NCI-H82 (cell line): Measurements from ENCODE around the gene CCDC93.
A peak's percentile ranks its signal among the peaks of the same experiment; 100 is the strongest.
"Not testable (repeated sequence)": the region's sequence is repeated elsewhere in the genome, so short reads cannot be mapped to it uniquely, and the experiment has no call there.

ENCODE experiments used
- DNase-seq: peaks from one replicate; lab custom pipeline; 2025; lab: John Stamatoyannopoulos, UW

CCDC93 gene

DNA sequence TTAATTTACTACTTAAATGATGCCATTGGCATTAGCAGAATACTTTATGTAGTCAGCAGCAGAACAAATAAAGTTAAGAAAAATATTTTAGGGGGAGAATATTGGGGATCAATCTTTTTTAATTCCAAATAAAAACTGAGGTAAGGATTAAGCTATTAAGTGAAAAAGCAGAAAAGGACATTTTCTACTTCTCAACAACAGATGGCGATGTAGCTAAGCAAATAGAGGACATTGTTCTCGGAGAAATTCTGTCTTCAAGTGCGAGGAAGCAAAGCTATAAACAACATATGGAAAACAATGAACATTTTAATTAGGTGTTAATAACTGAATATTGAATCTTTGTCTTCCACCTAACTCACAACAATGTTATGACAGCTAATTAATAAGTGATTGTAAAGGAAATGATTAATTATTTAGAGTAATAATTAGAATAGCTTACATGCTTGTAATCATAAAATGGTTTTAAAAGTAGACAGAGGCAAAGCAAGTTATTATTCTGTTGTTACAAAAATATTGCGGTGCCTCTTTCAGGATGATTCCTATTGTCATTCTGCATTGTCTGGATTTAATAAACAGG, 32.9 kb upstream of the CCDC93 start:
- DNase-seq = peak; percentile 49

DNA sequence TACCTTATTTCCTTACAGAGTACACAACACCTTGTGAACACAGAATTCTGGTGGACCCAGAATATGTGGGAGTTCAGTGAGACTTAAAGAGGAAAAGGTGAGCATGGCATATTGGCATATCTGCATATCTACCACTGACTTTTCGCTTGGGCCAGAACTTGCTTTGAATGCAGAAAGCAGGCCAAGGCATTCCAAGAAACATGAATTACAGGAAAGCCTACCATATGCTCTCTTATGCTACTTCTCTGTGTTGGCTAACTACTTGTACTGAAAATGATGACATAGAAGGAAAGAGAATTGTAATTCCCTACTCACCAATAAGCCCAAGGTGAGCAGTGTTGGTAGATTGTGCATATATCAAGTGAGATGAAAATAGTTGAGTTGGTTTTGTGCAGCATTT, 31.4 kb upstream of the CCDC93 start:
- no peak for DNase-seq

DNA sequence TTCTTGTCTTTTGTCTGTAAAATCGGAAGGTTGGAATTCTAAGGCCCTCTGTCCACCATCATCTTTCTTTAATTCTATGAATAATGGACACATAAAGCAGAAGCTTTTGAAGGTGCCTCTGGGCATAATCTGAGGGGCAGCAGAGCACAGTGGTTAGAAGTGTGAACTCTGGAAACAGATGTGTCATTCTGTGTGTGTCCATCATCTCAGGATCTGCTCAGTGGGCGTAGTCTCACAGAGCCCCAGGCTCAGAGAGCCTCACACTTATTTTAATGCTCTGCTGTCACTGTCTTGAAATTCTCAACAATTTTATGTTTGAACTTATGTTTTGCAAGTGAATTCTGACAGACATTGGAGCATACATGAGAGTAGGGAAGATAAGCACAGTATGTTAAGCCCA, 31.0 kb upstream of the CCDC93 start:
- DNase-seq = no peak

DNA sequence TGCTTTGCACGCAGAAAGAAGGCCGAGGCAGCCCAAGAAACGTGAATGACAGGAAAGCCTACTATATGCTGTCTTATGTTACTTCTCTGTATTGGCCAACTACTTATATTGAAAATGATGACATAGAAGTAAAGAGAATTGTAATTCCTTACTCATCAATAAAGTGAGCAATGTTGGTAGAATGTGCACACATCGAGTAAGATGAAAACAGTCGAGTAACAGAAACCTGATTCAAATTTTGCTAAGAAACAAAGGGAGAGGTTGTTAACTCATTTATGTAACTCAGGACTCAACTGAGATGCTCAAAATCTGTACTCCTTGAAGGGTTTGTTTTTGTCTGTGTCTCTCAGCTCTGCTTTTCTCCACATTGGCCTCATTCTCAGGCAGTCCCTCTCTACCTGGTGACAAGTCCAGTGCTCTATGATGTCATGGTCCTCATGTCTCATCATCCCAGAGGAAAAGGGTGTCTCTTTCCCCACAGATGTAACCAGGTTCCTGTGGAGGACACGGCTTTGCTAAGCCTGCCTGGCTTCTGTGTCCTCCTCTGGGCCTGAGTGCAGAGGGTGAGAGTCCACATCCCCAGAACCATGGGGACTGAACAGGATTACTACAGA, 30.3 kb upstream of the CCDC93 start:
- DNase-seq = no peak

DNA sequence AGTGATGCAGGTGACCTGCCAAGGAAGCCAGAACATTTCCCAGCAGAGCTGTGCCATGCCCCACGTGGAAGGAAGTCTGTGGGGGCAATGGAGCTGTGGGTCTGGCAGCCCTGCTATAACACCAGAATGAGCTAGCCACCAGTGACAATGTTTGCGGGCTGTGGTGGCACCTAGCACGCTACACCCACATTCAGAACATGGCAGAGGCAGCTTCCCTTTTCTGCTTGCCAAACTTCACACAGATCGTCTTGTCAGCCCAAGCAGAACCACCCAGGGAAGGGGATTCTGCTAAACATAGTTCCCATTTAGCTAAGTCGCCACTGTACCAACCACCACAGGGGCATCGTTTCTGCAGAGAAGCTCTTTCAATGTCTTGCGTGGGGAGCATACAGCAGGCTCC, 27.0 kb upstream of the CCDC93 start:
- DNase-seq = no peak

DNA sequence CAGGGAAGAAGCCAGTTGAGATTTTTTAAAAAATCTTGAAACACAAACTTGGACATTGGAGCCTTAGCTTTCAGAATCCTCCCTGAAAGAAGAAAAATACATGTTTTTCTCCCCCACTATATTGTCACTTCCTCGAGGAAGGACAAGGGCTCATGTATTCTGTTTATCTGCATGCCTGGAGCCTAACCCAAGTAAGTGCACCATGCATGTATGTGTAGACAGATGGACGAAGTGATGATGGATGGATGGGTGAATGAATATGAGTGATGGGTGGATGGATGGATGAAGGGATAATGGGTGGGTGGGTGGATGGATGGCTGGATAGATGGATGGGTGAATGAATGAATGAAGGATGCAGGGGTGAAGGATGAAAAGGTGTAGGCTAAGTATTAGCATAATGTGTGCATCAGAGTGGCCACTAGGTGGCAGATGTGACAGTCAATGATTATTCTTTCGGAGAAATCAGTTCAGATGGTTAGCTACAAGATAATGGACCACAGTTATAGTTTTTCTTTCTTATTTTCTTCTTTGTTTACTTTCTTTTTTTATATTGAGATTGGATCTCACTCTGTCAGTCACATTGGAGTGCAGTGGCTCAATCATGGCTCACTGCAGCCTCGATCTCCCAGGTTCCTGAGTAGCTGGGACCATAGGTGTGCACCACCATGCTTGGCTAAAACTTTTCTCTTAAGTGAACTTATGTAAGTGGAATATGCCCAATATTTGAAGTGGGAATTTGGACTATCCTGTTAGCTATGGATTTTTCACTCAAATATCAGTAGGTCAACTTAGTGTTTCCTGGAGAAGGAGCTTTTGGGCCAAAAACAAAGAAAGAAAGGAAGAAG, 18.5 kb upstream of the CCDC93 start:
- peak; percentile 67 for DNase-seq

DNA sequence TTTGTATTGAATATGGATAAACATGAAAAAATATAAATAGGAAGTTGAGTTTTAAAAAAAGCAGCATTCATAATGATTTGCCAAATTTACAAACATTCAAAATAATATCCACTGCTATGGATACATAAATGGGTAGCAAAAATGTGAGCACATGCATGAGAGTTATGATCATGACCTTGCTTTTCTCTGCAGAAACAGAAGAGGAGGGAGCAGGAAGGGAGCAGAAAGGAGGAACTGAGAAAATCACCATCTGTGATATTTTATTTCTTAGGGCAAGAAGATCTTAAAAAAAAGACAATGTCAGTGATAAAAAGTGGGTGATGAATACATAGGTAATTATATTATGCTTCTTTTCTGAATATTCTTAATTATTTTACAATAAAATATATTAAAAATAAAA, 17.7 kb upstream of the CCDC93 start:
- DNase-seq = no peak

DNA sequence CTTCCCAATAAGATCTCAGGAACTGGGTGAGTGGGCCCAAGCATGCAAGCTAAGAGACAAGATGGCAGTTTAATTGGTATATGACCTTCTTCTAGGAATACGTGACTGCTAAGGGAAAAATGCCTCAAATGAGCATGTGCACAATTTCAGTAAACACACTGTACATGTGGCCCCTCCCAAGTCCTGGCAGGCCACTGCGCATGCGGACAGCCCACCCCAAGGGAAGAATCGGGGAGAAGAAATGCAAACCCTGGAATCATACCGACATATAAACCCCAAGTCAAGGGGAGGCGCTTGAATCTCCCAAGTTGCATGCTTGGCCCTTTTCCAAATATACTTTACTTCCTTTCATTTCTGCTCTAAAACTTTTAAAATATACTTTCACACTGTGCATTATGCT, 15.2 kb upstream of the CCDC93 start:
- DNase-seq = no peak

DNA sequence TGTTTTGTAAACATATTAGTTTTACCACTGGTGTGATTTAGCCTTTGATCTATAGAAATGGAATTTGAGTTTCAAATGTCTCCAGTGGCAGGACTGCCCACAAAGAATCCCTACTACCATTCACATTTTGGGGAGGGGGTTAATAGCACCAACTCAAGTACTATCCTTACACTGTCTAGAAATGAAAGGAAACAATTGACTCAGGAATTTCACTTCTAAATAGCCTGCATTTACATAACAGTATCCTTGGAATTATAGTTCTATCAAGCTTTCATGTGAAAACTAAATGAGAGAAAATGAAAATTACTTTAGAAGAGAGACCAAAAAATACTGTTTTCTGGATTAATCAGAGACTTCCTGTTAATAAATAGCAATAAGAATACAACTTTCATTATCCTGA, 7.5 kb upstream of the CCDC93 start:
- no peak for DNase-seq

DNA sequence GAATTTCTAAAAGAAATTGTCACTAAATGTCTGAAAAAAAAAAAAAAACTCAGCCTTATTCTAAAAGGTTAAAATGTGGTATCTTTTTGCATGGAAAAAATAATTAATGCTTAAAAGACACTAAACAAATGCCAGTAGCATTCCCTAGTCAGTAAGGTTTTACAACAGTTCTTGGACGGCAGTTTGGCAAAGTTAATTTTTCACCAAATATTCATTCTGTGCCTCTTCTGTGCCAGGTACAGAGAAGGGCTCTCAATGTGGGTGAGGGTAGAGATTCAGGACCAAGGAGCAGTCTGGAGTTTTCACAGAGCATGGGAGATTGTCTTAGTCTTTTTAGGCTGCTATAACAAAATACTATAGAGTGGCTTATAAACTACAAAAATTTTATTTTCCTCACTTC, 6.0 kb upstream of the CCDC93 start:
- DNase-seq = no peak

DNA sequence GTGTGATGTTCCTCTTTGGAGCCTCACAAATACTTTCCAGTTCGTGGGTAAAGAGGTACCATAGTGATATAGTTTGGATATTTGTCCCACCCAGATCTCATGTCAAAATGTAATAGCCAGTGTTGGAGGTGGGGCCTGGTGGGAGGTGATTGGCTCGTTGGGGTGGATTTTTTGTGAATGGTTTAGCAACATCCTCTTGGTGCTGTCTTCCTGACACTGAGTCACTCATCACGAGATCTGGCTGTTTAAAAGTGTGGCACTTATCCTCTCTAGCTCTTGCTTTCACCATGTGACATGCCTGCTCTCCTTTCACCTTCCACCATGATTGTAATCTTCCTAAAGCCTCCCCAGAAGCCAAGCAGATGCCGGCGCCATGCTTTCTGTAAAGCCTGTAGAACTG, 3.0 kb upstream of the CCDC93 start:
- no peak for DNase-seq

DNA sequence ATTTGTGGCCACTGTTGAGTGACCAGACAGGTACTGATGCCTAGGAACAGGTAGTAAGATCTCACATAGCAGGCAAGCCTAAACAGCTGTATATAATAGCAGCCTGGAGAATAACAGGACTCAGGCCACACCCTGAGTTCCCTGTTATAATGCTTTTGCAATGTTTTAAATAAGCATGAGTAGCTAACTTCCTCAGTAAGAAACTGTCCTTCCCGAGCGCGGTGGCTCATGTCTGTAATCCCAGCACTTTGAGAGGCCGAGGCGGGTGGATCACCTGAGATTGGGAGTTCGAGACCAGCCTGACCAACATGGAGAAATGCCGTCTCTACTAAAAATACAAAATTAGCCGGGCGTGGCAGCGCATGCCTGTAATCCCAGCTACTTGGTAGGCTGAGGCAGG, 1.9 kb upstream of the CCDC93 start:
- DNase-seq = not testable (repeated sequence)

DNA sequence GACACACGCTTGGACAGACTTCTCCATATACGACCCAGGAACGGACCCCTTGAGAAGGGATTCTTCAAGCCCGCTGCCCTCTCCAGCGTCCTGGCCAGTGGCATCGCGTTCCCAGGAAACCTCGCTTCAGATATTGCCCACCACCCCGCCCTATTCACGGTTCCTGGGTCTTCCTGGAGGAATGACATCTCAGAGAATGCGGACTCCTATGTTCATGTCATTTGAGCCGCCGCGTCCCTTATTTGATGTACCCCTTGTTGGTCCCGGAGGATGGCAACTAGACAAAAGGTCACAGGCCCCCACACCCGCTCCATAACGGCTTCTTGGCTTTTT, 588 bp upstream of the CCDC93 start:
- no peak for DNase-seq

DNA sequence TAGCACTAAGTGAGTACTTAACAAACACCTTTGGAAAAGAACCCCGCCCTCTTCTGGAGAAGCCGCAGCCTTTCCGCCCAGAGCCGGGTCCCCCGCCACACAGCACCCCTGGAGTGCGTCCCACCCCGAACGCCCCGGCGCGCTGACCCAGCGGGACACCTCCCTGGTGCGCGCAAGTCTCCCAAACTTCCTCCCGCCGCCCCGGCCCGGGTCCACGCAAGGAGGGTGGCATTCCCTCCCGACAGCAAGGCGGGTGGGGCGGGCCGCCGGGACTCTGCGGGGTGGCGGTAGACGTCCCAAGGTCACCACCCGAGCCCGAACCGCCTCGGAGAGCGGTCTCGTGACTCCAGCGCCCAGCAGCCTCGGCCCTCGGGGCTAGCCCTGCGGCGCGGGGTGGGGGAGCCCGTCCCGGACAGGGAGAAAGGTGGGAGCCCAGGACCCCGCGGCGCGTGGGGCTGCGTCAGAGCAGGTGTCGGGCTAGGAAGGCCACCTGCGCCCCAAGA, 598 bp downstream of the CCDC93 start:
- peak; percentile 59 for DNase-seq

DNA sequence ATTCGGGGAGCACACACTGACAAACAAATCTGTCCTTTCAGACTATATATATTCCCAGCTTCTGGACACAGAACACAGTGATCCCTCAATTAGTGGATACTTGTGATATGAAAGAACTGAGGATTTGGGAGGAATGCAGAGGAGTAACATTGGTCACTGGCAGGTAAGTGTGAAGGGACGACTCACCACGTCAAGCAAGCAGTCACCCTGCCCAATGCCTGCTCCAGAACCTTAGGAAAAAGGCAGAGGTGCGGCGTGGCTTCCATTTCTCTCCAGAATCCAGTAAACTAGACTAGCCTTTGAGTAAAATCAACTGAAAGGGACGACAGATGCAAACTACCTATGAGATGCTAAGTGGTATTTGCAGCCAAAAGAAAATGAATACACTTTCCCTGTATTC, 1.1 kb downstream of the CCDC93 start:
- DNase-seq = no peak

DNA sequence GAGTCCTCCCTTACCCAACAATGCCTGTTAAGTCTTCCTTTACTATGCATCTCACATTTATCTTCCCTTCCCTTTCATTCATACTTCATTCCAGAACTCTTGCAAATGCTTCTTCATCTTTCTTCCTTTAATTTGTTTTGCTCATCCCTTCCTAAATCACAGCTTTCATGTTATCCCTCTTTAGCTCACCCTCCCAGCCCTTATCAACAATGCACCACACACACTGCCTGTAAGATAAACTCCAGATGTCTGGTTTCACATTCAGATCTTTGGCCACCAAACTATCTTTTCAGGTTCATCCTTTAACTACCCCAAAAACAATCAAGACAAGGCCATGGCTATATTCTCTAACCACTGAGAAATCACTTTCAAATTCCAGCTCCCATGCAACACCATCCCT, 3.4 kb downstream of the CCDC93 start:
- DNase-seq = no peak

DNA sequence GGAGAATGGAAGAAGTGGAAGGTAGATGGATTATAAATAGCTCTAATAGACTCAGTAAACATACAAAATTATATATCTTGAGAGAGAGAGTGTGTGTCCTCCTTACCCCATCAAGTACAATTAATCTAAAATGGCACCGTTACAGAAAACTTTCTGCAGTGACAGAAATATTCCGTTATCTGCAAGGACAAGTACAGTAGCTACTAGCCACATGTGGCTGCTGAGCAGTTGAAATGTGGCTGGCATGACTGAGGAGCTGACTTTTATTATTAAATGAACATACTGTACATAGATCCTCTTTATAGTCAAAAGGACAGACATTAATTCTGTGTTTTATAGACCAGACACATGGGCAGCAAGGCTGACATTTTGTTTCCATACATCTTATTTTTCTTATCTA, 7.0 kb downstream of the CCDC93 start:
- DNase-seq = no peak

DNA sequence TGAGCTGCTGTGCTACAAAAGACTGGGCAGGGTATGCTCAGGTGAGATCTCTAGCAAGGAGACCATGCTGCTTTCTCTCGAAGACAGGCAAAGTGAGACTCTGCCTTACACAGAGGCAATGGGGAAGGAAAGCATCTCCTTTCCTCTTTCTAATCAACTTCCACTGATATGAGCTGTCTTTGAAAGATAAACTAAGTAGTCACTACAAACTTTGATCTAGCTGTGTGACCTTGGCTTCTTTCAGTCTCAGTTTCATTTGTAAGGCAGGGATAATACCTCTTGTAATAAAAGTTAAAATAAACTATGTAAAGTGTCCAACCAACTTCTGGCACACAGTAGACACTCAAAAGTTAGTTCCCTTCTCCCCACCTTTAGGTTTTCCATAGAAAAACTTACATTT, 7.5 kb downstream of the CCDC93 start:
- no peak for DNase-seq

DNA sequence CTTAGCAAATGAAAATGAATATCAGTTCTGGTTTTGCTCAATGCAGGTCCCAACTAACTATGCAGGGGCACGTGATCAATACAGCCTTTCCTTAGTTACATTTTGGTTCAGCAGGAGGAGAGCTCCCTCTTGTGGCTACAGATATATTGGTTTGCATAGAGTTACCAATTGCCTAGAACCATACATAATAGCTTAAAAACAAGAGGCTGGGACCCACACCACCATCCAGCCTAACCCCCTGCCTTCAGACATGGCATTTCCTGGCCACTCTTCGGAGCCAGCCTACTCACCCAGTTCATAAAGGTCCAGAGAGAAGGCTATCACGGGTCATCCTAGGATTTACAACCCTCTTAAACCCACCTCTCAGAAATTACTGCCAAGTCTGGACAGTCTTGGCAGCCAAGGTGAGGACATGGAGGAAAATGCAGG, 10.5 kb downstream of the CCDC93 start:
- DNase-seq = peak; percentile 89

DNA sequence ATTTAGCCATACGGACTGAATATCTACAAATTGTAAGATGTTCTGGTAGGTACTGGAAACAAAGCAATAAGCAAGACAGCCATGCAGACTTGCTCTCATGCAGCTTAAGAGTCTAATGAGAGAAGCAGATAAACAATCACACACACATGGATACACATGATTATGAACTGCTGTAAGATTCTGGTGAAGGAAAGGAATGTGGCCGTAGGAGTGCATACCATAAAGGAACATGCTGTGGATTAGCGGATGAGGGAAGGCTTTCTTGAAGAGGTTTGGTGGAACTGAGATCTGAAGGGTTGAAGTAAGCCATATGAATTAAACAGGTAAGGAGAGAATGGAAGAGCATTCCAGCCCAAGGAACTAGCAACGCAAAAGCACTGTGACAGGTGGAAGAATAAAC, 13.8 kb downstream of the CCDC93 start:
- DNase-seq = no peak

DNA sequence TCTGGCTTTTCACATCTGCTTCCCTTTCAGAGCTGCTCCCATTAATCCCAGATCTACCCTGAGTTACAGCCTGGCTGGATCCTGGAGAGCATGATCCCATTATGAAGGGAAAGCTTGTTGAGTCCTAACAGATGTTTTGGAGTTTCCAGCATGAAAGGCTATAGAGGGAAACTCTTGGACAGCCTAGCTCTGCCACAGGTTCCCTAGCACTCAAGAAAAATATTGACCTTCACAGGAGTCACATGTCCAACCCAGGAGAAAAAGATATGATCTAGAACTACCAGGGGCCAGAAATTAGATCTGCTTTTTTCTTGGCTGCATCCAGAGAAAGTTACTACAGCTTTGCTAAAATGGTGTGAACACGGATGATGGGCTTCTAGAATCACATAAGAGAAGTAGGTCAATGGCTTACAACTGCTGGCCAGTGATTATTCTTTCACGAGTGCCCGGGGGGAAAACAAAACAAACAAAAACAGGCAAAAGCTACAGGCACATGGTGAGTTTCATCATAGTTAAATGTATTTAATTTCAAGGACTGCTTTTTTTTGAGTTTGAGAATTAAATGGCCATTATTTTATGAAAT, 15.9 kb downstream of the CCDC93 start:
- DNase-seq = peak; percentile 96

DNA sequence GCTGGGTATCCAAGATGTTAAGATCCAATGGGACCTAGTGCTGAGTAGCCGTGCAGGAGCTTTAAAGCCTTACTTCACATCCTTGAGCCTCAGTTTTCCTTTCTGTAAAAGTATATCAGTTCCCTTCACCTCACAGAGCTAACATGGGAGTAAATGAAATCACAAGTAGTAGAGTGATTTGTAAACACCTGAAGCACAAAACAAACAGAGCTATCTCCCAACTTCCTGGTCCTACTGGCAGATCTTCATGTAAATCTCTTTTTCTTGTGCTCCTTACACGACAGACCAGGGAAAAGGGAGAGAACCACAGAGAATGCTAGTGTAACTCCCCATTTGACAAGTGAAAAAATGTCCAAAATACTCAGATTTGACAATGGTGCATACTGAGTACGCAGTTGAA, 17.3 kb downstream of the CCDC93 start:
- DNase-seq = no peak

DNA sequence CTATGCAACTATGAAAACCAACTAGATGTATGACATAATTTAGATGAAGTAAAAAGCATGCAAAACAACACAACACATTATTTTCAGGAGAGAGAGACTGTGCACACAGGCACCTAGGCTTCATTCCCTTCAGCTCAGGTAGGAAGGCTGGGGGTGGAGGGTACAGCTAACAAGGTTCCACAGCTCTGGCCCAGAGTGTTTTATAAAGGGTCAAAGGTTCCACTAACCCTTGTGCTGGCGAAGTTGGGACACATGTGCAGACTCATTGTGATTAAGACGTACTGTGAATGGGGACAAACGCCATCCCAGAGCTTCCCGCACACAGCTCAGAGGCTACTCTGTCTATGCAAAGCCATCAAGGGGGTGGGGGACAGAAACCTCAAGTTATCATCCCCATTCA, 19.1 kb downstream of the CCDC93 start:
- no peak for DNase-seq
